Measurements from ENCODE around the gene CALN1.
"Not testable (repeated sequence)": the region's sequence is repeated elsewhere in the genome, so short reads cannot be mapped to it uniquely, and the experiment has no call there.

CALN1 gene

GRCh38 chr7:72080865-72081510 lies 331.1 kb downstream of the CALN1 start:
- DNase-seq (ENCODE audit: low read depth): no peak
- no peak overlapping the region for H3K4me3 ChIP-seq (replicated peaks; ENCODE audit: low read depth, low read length)
- TF ChIP-seq CTCF (IDR thresholded peaks at IDR 0.05; ENCODE audit: low read length, missing control alignments): no peak

GRCh38 chr7:72080341-72080766 lies 331.8 kb downstream of the CALN1 start:
- no peak overlapping the region for H3K4me3 ChIP-seq (replicated peaks; ENCODE audit: low read depth, low read length)
- DNase-seq (ENCODE audit: low read depth): no peak
- TF ChIP-seq CTCF (IDR thresholded peaks at IDR 0.05; ENCODE audit: low read length, missing control alignments): no peak

- TF ChIP-seq CTCF (IDR thresholded peaks at IDR 0.05; ENCODE audit: low read length, missing control alignments): no peak
- no peak for DNase-seq (ENCODE audit: low read depth)
- H3K4me3 ChIP-seq (replicated peaks; ENCODE audit: low read depth, low read length): no peak overlapping the region
Measured at GRCh38 chr7:72078856-72079255, 333.3 kb downstream of the CALN1 start.

GRCh38 chr7:72078301-72078700 lies 333.8 kb downstream of the CALN1 start:
- TF ChIP-seq CTCF (IDR thresholded peaks at IDR 0.05; ENCODE audit: low read length, missing control alignments): no peak
- H3K4me3 ChIP-seq (replicated peaks; ENCODE audit: low read depth, low read length): no peak overlapping the region
- no peak for DNase-seq (ENCODE audit: low read depth)

- no peak overlapping the region for H3K4me3 ChIP-seq (replicated peaks; ENCODE audit: low read depth, low read length)
- DNase-seq (ENCODE audit: low read depth): no peak
- no peak for TF ChIP-seq CTCF (IDR thresholded peaks at IDR 0.05; ENCODE audit: low read length, missing control alignments)
Measured at GRCh38 chr7:72077786-72078185, 334.4 kb downstream of the CALN1 start.

- no peak for TF ChIP-seq CTCF (IDR thresholded peaks at IDR 0.05; ENCODE audit: low read length, missing control alignments)
- DNase-seq (ENCODE audit: low read depth): no peak
- no peak overlapping the region for H3K4me3 ChIP-seq (replicated peaks; ENCODE audit: low read depth, low read length)
Measured at GRCh38 chr7:72072901-72073300, 339.2 kb downstream of the CALN1 start.

GRCh38 chr7:72069263-72069662 lies 342.9 kb downstream of the CALN1 start:
- no peak overlapping the region for H3K4me3 ChIP-seq (replicated peaks; ENCODE audit: low read depth, low read length)
- TF ChIP-seq CTCF (IDR thresholded peaks at IDR 0.05; ENCODE audit: low read length, missing control alignments): no peak
- DNase-seq (ENCODE audit: low read depth): no peak

GRCh38 chr7:72065764-72066163 lies 346.4 kb downstream of the CALN1 start:
- not testable (repeated sequence) for DNase-seq (ENCODE audit: low read depth)

More at GRCh38 chr7:72065764-72066163, 346.4 kb downstream of the CALN1 start:
- H3K4me3 ChIP-seq (replicated peaks; ENCODE audit: low read depth, low read length): not testable (repeated sequence)
